ENCODE measurements around the gene IFNGR2.
"Not testable (repeated sequence)": the region's sequence is repeated elsewhere in the genome, so short reads cannot be mapped to it uniquely, and the experiment has no call there.

The IFNGR2 gene

DNA sequence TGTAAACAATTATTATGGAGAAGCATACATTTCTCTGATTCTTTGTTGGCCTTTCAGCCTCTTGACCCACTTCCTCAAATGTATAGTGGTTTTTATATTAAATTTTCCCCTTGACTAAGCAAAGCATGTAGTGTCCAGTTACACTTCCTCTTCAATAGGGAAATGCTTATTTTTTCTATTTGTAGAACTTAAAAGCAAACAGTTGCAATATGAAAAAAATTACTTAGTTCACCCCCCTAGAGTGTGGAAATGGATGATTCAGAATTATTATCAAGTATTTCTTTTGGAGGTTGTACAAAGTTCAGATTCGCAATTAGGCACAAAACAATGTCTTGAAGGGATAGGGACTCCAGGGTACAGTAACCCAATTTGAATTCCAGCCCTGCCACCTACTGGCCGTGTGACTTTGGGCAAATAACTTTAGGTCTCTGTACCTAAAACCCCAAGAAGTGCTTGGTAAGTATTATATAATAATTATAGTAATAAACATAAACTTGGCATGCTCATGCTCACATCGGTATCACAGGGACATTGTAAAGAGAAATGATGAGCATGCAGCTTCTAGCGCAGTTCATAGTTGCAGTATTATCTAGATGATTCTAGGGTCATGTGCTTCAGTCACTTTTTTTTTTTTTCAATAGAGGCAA, 28.6 kb upstream of the IFNGR2 start:
- H3K27ac ChIP-seq (ENCODE audit: poor library complexity, severe bottlenecking): no peak overlapping the region
- no peak overlapping the region for H3K4me3 ChIP-seq (ENCODE audit: severe bottlenecking)
- peak; percentile 80 for ATAC-seq (ENCODE audit: low read depth)

GRCh38 chr21:33375101-33375644, 28.0 kb upstream of the IFNGR2 start:
- H3K4me1 ChIP-seq (ENCODE audit: insufficient read depth, poor library complexity, severe bottlenecking): peaks cover 16% of the 10 kb centered on the region
- no peaks in the 10 kb centered on the region for H3K27me3 ChIP-seq (ENCODE audit: insufficient read depth, poor library complexity, severe bottlenecking)
- H3K27ac ChIP-seq (ENCODE audit: poor library complexity, severe bottlenecking): no peak overlapping the region
- no peaks in the 10 kb centered on the region for H3K36me3 ChIP-seq (ENCODE audit: low read depth)
- no peak for TF ChIP-seq CTCF (IDR thresholded peaks at IDR 0.05; ENCODE audit: poor library complexity, severe bottlenecking)
- H3K4me3 ChIP-seq (ENCODE audit: severe bottlenecking): no peak overlapping the region
- ATAC-seq (ENCODE audit: low read depth) (no peak), DNase-seq (ENCODE audit: low spot score) (no peak)
- H3K9me3 ChIP-seq (ENCODE audit: severe bottlenecking): no peaks in the 10 kb centered on the region

More for the DNA sequence above, 28.6 kb upstream of the IFNGR2 start:
- Histone ChIP-seq H3K9me3 (ENCODE audit: severe bottlenecking) (no peaks in the 10 kb centered on the region), H3K4me1 (ENCODE audit: insufficient read depth, poor library complexity, severe bottlenecking) (peaks cover 10% of the 10 kb centered on the region), H3K27me3 (ENCODE audit: insufficient read depth, poor library complexity, severe bottlenecking) (no peaks in the 10 kb centered on the region), H3K36me3 (ENCODE audit: low read depth) (no peaks in the 10 kb centered on the region)
- no peak for DNase-seq (ENCODE audit: low spot score)
- peak; percentile 76 for TF ChIP-seq CTCF (IDR thresholded peaks at IDR 0.05; ENCODE audit: poor library complexity, severe bottlenecking)

- Histone ChIP-seq H3K27me3 (ENCODE audit: insufficient read depth, poor library complexity, severe bottlenecking) (no peaks in the 10 kb centered on the region), H3K27ac (ENCODE audit: poor library complexity, severe bottlenecking) (no peak overlapping the region), H3K4me3 (ENCODE audit: severe bottlenecking) (no peak overlapping the region), H3K36me3 (ENCODE audit: low read depth) (no peaks in the 10 kb centered on the region), H3K9me3 (ENCODE audit: severe bottlenecking) (no peaks in the 10 kb centered on the region), H3K4me1 (ENCODE audit: insufficient read depth, poor library complexity, severe bottlenecking) (peaks cover 33% of the 10 kb centered on the region)
- ATAC-seq (ENCODE audit: low read depth) (no peak), DNase-seq (ENCODE audit: low spot score) (no peak)
- TF ChIP-seq CTCF (IDR thresholded peaks at IDR 0.05; ENCODE audit: poor library complexity, severe bottlenecking): no peak
Observed at GRCh38 chr21:33377221-33377920, 25.8 kb upstream of the IFNGR2 start.

GRCh38 chr21:33378081-33378480, 25.1 kb upstream of the IFNGR2 start:
- Histone ChIP-seq H3K4me3 (ENCODE audit: severe bottlenecking) (no peak overlapping the region), H3K27ac (ENCODE audit: poor library complexity, severe bottlenecking) (no peak overlapping the region), H3K4me1 (ENCODE audit: insufficient read depth, poor library complexity, severe bottlenecking) (peaks cover 40% of the 10 kb centered on the region), H3K9me3 (ENCODE audit: severe bottlenecking) (no peaks in the 10 kb centered on the region), H3K27me3 (ENCODE audit: insufficient read depth, poor library complexity, severe bottlenecking) (no peaks in the 10 kb centered on the region), H3K36me3 (ENCODE audit: low read depth) (no peaks in the 10 kb centered on the region)
- TF ChIP-seq CTCF (IDR thresholded peaks at IDR 0.05; ENCODE audit: poor library complexity, severe bottlenecking): no peak
- DNase-seq (ENCODE audit: low spot score) (no peak), ATAC-seq (ENCODE audit: low read depth) (no peak)

- Histone ChIP-seq H3K27ac (ENCODE audit: poor library complexity, severe bottlenecking) (peak overlapping the region; percentile 94), H3K4me1 (ENCODE audit: insufficient read depth, poor library complexity, severe bottlenecking) (peaks cover 43% of the 10 kb centered on the region)
- not testable (repeated sequence) for H3K36me3 ChIP-seq (ENCODE audit: low read depth); H3K4me3 ChIP-seq (ENCODE audit: severe bottlenecking); H3K9me3 ChIP-seq (ENCODE audit: severe bottlenecking); H3K27me3 ChIP-seq (ENCODE audit: insufficient read depth, poor library complexity, severe bottlenecking); DNase-seq (ENCODE audit: low spot score)
- peak; percentile 74 for ATAC-seq (ENCODE audit: low read depth)
Observed at GRCh38 chr21:33379934-33380333, 23.3 kb upstream of the IFNGR2 start.

Measured in RWPE2 (cell line).